Tibial nerve (tissue), 4 donors: ENCODE measurements around the gene CHAMP1. TPM values are rescaled to one million over a fixed set of nuclear protein-coding genes. Genes with fewer than 3 reads are reported as not detected.

ENCODE experiments used
- DNase-seq, 2 donors: peaks; one replicate each; pipeline ENCODE4 v3.0.0-alpha.2; 2019; ENCODE audit warnings: low spot score in 2 of 2
- H3K27ac ChIP-seq, 4 donors: fragments of 200-600 bp; sonication (generic) in 3 of 4; one replicate each; pipeline ENCODE4 v1.5.1; 2017 to 2019; ENCODE audit warnings: mild to moderate bottlenecking in 1 of 4
- H3K27me3 ChIP-seq, 2 donors: fragments of 200-600 bp; sonication (generic) in 1 of 2; one replicate each; pipeline versions ENCODE4 v1.5.1 to v1.6.0; 2017 to 2019
- H3K36me3 ChIP-seq, 3 donors: fragments of 200-600 bp; sonication (generic); one replicate each; pipeline ENCODE4 v1.5.1; 2018 to 2019
- H3K4me1 ChIP-seq, 4 donors: fragments of 200-600 bp; sonication (generic) in 3 of 4; one replicate each; pipeline ENCODE4 v1.5.1; 2017 to 2019
- H3K4me3 ChIP-seq, 4 donors: fragments of 200-600 bp; sonication (generic) in 3 of 4; one replicate each; pipeline ENCODE4 v1.5.1; 2017 to 2019; ENCODE audit warnings: mild to moderate bottlenecking in 1 of 4, moderate library complexity in 1 of 4
- H3K9me3 ChIP-seq, 4 donors: fragments of 200-600 bp; sonication (generic) in 3 of 4; one replicate each; pipeline ENCODE4 v1.5.1; 2017 to 2019
- EP300 ChIP-seq, 2 donors: sonication (generic); formaldehyde crosslinking; IDR thresholded peaks; one replicate each; pipeline ENCODE4 v1.6.1; 2017; ENCODE audit warnings: antibody characterized with exemption in 2 of 2, mild to moderate bottlenecking in 1 of 2
- POLR2A ChIP-seq, 2 donors: fragments of 450-650 bp; IDR thresholded peaks; one replicate each; pipeline ENCODE4 v1.6.1; 2017; ENCODE audit warnings: antibody characterized with exemption in 2 of 2, mild to moderate bottlenecking in 2 of 2, moderate library complexity in 2 of 2
- WGBS, 2 donors: methylation state at CpG; one replicate each; pipeline ENCODE4 v1.1.5; 2018; 5-methylcytosine and 5-hydroxymethylcytosine counted together
- total RNA-seq, 4 donors: library from RNA; depleted of rRNA; stranded (reverse); fragments of >200 nt; gene quantifications; one replicate each; pipeline ENCODE4 v1.1.0, GENCODE V29; 2016
- TF ChIP-seq, protein P1 (sequence below), 5 experiments: fragments of 200-600 bp in 3 of 5; fragments of 450-650 bp in 2 of 5; sonication (generic) in 3 of 5; IDR thresholded peaks; one replicate each; pipeline ENCODE4 v1.5.1; 2016 to 2019; ENCODE audit warnings: antibody characterized with exemption in 5 of 5, mild to moderate bottlenecking in 3 of 5, moderate library complexity in 2 of 5

The CHAMP1 gene
- total RNA-seq, 4 donors from 2014 or later = 19.6 to 42.3 (median 31.4) TPM

DNA sequence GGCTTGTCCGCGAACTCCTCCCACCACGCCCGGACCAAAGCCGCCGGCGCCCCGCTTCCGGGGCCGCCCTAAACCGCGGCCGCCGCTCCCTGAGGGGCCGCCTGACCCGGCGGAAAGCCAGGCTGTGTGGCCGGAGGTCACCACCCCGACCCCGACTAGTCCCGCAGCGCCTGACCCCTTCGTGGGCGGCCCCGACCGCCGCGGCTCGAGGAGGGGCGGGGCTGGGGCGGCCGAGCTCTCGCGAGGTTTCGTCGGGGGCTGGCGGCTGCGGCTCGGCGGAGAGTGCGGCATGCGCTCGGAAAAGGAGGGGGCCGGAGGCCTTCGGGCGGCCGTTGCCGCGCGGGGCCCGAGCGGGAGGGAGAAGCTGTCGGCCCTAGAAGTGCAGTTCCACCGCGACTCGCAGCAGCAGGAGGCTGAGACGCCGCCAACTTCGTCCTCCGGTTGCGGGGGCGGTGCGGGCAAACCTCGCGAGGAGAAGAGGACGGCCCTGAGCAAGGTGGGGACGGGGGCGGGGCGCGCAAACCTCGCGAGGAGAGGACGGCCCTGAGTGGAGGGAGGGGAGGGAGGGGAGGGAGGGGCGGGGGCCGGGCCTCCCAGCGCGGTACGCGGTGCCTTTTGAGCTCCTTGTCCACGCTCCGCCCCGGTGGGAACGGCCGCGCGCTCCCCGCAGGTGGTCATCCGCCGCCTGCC lies 32.8 kb upstream of the CHAMP1 start, which contains the start of gene UPF3A:
TSS of gene UPF3A (plus strand) at position 251 of the 690 bp plus-strand sequence. CDS start at position 290, 39 bp downstream.
- peak within 1 kb of the TSS; percentile 62 to 91 (median 76) for H3K4me3 ChIP-seq
- H3K27me3 ChIP-seq = no peaks in the 10 kb centered on the region
- H3K9me3 ChIP-seq = no peaks in the 10 kb centered on the region
- DNase-seq = peak; percentile 79 to 84
- peaks cover 0 to 31% (median 3%) of the 10 kb centered on the region in 3 donors for H3K36me3 ChIP-seq
- peak within 1 kb of the TSS; percentile 88 to 97 (median 97) for H3K27ac ChIP-seq
- H3K4me1 ChIP-seq = peaks cover 0 to 41% (median 13%) of the 10 kb centered on the region in 4 donors
- peak in 1 of 2 donors; percentile 76 for TF ChIP-seq EP300 (IDR thresholded peaks at IDR 0.05)
- TF ChIP-seq, protein P1, sequence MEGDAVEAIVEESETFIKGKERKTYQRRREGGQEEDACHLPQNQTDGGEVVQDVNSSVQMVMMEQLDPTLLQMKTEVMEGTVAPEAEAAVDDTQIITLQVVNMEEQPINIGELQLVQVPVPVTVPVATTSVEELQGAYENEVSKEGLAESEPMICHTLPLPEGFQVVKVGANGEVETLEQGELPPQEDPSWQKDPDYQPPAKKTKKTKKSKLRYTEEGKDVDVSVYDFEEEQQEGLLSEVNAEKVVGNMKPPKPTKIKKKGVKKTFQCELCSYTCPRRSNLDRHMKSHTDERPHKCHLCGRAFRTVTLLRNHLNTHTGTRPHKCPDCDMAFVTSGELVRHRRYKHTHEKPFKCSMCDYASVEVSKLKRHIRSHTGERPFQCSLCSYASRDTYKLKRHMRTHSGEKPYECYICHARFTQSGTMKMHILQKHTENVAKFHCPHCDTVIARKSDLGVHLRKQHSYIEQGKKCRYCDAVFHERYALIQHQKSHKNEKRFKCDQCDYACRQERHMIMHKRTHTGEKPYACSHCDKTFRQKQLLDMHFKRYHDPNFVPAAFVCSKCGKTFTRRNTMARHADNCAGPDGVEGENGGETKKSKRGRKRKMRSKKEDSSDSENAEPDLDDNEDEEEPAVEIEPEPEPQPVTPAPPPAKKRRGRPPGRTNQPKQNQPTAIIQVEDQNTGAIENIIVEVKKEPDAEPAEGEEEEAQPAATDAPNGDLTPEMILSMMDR (IDR thresholded peaks at IDR 0.05) = peak in 1 of 5 experiments; percentile 21
- peak in 1 of 2 donors; percentile 65 for TF ChIP-seq POLR2A (IDR thresholded peaks at IDR 0.05)
- 0 to 1% methylated on average over 15 to 51 of the region's 89 CpGs for WGBS, 2 donors

DNA sequence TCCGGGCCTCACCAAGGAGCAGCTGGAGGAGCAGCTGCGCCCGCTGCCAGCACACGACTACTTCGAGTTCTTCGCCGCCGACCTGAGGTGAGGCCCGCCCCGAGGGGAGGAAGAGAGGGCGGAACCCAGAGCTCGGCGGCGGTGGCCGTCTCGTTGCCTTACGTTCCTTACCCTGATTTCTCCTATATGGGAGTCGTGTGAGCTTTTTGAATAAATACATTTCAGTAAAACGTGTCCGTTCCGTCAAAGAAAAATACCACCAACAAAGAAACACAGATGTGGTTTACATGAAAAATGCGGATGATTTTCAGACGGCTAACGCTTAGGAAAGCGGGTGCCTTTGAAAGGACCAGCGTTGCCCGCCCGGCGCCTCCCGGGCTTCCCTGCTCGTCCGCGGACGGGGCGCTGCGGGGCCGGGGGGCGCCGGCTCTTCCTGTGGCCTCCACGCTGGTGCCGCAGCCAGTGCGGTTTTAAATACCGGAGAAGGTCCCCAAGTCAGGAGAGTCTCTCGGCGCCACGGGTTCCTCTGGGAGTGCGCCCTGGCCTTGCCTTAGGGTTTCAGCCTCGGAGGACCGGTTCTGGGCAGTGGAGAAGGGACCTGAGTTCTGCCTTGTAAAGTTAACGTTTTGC lies 32.1 kb upstream of the CHAMP1 start:
- peak in 1 of 2 donors; percentile 84 for TF ChIP-seq EP300 (IDR thresholded peaks at IDR 0.05)
- TF ChIP-seq, protein P1 (IDR thresholded peaks at IDR 0.05) = no peak
- TF ChIP-seq POLR2A (IDR thresholded peaks at IDR 0.05) = peak; percentile 19 to 57
- 0% methylated on average over 40 to 45 of the region's 50 CpGs for WGBS, 2 donors
- Histone ChIP-seq H3K9me3 (no peaks in the 10 kb centered on the region), H3K36me3 (peaks cover 3 to 35% (median 7%) of the 10 kb centered on the region in 3 donors), H3K4me1 (peaks cover 0 to 41% (median 13%) of the 10 kb centered on the region in 4 donors), H3K27me3 (no peaks in the 10 kb centered on the region), H3K4me3 (peak overlapping the region; percentile 62 to 91 (median 76)), H3K27ac (peak overlapping the region; percentile 88 to 97 (median 97))
- peak in 1 of 2 donors; percentile 59 for DNase-seq

DNA sequence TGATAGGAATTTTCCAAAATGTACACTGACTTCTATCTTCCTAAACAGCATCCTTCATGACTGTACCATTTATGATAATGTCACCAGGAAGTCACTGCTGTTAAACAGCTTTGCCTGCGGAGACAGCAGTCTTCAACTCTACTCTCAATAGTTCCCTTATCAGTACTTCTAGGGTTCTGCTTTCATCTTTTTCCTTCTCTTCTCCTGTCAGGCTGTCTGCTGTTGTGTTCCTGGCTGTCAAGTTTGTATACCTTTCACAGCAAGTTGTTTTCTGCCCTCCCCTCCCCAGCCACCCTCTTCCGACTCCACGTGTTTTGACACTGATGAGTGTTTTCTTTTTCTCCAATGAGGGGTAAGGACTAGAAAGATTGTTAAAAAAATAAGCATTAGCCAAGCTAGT lies 30.7 kb upstream of the CHAMP1 start:
- H3K9me3 ChIP-seq = no peaks in the 10 kb centered on the region
- H3K4me3 ChIP-seq = no peak overlapping the region
- no peak overlapping the region for H3K27ac ChIP-seq
- 63 to 73% methylated on average over 3 of the region's 3 CpGs for WGBS, 2 donors
- no peak for DNase-seq
- H3K27me3 ChIP-seq = no peaks in the 10 kb centered on the region
- peaks cover 0 to 41% (median 13%) of the 10 kb centered on the region in 4 donors for H3K4me1 ChIP-seq
- TF ChIP-seq POLR2A (IDR thresholded peaks at IDR 0.05) = no peak
- no peak for TF ChIP-seq EP300 (IDR thresholded peaks at IDR 0.05)
- TF ChIP-seq, protein P1 (IDR thresholded peaks at IDR 0.05) = no peak
- peaks cover 3 to 39% (median 10%) of the 10 kb centered on the region in 3 donors for H3K36me3 ChIP-seq

DNA sequence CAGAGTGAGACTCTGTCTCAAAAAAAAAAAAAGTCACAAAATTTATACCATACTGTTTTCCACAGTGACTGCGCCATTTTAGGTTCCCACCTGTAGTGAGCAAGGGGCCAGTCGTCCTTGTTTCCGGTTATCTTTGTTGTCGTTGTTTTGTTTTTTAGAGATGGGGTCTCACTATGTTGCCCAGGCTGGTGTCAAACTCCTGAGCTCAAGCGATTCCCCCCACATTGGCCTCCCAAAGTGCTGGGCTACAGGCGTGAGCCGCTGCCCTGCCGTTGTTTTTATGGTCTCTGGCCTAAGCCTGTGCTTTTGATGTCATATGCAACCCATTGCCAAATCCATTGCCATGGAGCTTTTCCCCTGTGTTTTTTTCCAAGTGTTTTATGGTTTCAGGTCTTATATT lies 29.6 kb upstream of the CHAMP1 start:
- H3K27me3 ChIP-seq = no peaks in the 10 kb centered on the region
- no peak overlapping the region for H3K4me3 ChIP-seq
- H3K36me3 ChIP-seq = peaks cover 3 to 48% (median 10%) of the 10 kb centered on the region in 3 donors
- no peak overlapping the region for H3K27ac ChIP-seq
- no peak for TF ChIP-seq EP300 (IDR thresholded peaks at IDR 0.05)
- TF ChIP-seq POLR2A (IDR thresholded peaks at IDR 0.05) = no peak
- peaks cover 0 to 41% (median 13%) of the 10 kb centered on the region in 4 donors for H3K4me1 ChIP-seq
- 90 to 96% methylated on average over 8 of the region's 8 CpGs for WGBS, 2 donors
- H3K9me3 ChIP-seq = no peaks in the 10 kb centered on the region
- no peak for DNase-seq

DNA sequence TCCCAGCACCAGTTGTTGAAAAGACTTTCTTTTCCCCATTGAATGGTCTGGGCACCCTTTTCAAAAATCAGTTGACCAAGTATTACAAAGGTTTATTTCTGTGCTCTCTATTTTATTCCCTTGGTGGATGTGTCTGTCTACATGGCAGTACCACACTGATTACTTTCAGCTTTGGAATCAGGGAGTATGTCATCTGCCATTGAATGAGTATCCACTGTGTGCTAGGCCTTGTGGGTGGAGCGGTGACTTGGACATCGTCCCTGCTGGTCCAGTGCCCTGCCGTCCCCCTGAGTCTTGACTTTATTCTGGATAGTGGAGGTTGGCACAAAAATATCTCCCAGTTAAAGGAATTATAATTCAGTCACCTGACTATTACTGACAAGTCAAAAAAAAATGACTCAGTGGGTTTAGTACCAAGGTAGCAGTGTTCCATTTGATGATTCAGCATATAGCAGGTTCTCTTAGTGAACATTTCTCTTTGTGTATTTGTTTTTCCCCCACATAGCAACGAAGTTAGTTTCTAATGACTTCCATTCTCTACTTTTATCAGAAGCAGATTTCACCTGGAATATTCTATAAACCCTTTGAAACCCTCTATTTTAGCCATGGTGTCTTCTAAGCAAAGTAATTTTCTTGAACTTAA lies 29.0 kb upstream of the CHAMP1 start:
- H3K27me3 ChIP-seq = no peaks in the 10 kb centered on the region
- H3K36me3 ChIP-seq = peaks cover 3 to 54% (median 10%) of the 10 kb centered on the region in 3 donors
- no peak overlapping the region for H3K27ac ChIP-seq
- H3K4me3 ChIP-seq = no peak overlapping the region
- H3K9me3 ChIP-seq = no peaks in the 10 kb centered on the region
- no peak for TF ChIP-seq POLR2A (IDR thresholded peaks at IDR 0.05)
- TF ChIP-seq, protein P1 (IDR thresholded peaks at IDR 0.05) = no peak
- no peak for TF ChIP-seq EP300 (IDR thresholded peaks at IDR 0.05)
- 71% methylated on average over 4 of the region's 4 CpGs for WGBS, 2 donors
- no peak for DNase-seq
- H3K4me1 ChIP-seq = peaks cover 0 to 35% (median 12%) of the 10 kb centered on the region in 4 donors
